Measurements from ENCODE around the gene MTMR12.
"Not testable (repeated sequence)": the region's sequence is repeated elsewhere in the genome, so short reads cannot be mapped to it uniquely, and the experiment has no call there.

MTMR12 gene

DNA sequence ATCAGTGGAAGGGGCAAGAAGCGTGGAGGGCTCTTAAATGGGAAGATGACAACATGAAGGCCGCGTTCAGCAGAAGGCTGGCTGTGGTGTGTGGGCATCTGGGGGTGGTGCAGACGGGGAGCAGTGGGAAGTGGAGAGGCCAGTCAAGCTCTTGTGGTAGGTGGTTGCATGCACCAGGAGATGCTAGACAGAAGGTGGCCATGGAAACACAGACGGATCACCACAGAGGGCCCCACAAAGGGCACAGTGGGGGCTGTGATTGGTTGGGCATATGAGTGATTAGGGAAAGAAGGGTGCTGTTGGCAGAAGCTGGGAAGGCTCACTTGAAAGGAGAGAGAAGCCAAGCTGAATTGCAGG, 14.7 kb downstream of the MTMR12 start:
- DNase-seq (ENCODE audit: low read depth) = no peak

DNA sequence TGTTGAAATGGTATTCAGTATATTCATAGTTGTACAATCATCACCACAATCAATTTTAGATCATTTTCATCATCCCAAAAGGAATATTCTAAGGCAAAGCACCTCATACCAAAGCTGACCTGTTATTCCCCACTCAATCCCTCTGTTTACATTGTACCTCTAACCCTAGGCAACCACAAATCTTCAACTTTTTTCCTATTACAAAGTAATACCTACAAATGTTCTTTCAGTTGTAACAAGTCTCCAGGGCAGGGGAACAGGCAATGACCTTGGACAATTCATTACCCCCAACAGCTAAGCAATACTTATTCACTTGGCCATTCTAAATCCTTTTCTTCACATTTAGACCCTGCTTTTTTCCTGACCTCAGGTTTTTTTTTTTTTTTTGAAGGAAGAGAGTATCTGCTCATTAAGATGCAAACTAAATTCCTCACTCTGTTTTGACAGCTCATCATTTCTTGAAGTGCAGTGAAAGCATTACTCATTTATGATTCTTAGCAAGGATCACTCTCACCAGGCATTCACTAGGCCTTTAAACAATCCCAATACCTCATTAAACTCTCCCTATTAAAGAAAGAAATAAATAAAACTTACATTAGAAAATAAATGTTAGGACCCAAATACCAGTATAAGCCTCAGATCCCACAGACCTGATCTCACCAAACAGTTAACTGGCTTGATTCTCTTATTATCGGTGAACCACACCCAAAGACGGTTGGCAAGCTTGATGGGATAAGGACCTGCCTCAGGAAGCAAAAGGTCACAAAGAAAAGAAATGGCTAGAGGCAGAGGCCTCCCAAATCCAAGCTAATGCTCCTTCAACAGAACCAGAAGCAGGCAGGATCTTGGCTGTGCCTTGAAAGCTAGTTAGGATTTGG, 15.3 kb downstream of the MTMR12 start:
- no peak for DNase-seq (ENCODE audit: low read depth)

DNA sequence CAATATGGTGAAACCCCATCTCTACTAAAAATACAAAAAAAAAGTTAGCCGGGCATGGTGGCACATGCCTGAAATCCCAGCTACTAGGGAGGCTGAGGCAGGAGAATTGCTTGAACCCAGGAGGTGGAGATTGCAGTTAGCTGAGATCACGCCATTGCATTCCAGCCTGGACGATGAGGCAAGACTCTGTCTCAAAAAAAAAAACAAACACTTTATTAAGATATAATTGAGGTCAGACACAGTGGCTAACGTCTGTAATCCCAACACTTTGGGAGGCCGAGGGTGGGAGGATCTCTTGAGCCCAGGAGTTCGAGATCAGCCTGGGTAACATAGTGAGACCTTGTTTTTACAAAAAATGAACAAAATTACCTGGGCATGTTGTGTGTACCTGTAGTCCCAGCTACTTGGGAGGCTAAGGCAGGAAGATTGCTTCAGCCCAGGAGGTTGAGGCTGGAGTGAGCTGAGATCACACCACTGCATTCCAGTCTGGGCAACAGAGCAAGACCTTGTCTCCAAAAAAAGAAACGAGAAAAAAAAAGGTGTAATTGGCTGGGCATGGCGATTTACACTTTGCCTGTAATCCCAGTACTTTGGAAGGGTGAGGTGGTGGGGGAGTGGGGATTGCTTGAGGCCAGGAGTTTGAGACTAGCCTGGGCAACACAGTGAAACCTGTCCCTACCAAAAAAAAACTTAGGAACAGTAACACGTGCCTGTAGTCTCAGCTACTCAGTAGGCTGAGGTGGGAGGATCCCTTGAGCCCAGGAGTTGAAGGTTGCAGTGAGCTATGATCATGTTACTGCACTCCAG, 16.6 kb downstream of the MTMR12 start:
- DNase-seq (ENCODE audit: low read depth) = not testable (repeated sequence)

DNA sequence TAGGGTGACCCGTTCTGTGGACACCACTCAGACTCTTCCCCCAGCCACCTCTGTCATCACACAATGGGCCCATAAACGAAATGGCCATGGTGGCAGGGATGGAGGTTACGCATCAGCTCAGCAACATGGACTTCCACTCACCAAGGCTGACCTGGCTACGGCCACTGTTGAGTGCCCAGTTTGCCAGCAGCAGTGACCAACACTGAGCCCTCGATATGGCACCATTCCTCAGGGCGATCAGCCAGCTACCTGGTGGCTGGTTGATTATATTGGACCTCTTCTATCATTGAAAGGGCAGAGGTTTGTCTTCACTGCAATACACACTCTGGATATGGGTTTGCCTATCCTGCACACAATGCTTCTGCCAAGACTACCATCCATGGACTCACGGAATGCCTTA, 21.1 kb downstream of the MTMR12 start:
- no peak for DNase-seq (ENCODE audit: low read depth)

DNA sequence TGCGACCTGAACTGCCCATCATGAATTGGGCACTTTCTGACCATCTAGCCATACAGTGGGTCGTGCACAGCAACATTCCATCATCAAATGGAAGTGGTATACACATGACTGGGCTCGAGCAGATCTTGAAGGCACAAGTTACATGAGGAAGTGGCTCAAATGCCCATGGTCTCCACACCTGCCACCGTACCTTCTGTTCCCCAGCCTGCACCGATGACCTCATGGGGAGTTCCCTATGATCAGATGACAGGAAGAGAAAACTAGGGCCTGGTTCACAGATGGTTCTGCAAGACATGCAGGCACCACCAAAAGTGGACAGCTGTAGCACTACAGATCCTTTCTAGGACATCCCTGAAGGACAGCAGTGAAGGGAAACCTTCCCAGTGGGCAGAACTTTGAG, 21.8 kb downstream of the MTMR12 start:
- DNase-seq (ENCODE audit: low read depth) = no peak

DNA sequence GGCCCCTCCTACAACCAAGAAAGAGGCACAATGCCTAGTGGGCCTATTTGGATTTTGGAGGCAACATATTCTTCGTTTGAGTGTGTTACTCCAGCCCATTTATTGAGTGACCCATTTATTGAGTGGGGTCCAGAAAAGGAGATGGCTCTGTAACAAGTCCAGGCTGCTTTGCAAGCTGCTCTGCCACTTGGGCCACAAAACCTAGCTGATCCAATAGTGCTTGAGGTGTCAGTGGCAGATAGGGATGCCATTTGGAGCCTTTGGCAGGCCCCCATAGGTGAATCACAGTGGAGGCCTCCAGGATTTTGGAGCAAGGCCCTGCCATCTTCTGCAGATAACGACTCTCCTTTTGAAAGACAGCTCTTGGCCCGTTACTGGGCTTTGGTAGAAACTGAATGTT, 22.2 kb downstream of the MTMR12 start:
- DNase-seq (ENCODE audit: low read depth) = not testable (repeated sequence)

DNA sequence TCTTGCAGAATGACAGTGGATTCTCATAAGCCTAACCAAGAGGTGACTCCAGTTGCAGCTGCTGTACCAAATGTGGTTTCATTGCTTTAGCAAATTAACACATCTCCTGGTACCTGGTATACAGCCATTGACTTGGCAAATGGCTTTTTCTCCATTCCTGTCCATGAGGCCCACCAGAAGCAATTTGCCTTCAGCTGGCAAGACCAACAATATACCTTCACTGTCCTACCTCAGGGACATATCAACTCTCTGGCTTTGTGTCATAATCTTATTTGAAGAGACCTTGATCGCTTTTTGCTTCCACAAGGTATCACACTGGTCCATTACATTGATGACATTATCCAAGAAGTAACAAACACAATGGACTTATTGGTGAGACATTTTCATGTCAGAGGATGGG, 22.8 kb downstream of the MTMR12 start:
- DNase-seq (ENCODE audit: low read depth) = not testable (repeated sequence)

DNA sequence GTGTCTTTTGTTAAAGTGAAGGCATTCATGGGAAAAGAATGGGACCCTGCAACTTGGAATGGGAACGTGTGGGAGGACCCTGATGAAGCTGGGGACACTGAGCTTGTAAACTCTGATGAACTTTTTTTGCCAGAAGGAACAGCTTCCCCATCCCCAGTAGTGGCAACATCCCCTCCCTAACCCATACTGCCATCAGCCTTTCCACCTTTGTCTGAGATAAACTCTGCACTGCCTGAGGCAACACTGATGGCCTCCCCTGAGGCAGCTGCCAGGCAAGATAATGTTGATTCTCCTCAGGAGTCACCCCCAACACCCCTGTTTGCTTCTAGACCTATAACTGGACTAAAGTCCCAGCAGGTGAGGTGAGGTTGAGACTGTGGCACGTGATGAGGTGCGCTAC, 24.6 kb downstream of the MTMR12 start:
- DNase-seq (ENCODE audit: low read depth) = not testable (repeated sequence)

DNA sequence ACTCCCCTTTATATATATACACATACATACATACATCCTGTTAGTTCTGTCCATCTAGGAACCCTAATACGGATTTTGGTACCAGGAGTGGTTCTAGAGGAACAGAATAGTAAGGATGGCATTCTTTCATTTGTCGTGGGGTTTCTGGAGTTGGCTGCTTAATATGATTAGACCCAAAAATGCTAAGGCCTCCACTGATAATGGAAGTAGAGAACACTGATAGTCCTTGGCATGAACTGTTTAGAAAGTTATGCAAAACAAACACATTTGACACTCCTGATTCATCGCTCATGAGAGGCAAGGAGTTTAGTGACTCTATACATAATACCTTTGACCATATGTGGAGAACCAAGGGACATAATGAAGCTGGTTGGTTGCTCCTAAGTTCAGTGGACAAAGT, 25.2 kb downstream of the MTMR12 start:
- DNase-seq (ENCODE audit: low read depth) = not testable (repeated sequence)

DNA sequence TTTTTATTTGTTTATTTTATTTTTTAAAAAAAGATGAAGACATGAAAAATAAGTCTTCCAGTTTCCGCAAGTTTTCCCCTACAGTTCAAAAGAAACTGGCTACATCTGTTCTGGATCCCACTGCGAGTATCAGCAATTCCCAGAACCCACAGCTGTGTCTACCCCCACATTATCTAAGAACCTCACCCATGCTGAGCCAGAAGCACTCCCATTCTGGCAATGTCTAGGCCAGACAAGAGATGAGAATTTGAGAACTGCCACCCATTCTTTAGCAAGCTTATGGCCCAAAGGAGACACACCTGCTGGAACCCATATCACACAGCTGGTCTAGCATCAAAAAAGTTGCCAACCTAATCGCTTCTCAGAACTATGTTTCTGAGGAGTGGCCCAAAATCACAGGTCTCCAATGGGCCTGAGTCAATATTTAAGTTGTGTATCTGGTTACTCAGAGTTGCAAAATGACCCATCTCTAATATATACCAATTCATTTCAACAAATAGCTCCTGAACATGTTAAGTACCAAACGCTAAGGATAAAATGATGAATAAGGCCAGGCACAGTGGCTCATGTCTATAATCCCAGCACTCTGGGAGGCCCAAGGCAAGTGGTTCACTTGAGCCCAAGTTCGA, 27.1 kb downstream of the MTMR12 start:
- DNase-seq (ENCODE audit: low read depth) = no peak

DNA sequence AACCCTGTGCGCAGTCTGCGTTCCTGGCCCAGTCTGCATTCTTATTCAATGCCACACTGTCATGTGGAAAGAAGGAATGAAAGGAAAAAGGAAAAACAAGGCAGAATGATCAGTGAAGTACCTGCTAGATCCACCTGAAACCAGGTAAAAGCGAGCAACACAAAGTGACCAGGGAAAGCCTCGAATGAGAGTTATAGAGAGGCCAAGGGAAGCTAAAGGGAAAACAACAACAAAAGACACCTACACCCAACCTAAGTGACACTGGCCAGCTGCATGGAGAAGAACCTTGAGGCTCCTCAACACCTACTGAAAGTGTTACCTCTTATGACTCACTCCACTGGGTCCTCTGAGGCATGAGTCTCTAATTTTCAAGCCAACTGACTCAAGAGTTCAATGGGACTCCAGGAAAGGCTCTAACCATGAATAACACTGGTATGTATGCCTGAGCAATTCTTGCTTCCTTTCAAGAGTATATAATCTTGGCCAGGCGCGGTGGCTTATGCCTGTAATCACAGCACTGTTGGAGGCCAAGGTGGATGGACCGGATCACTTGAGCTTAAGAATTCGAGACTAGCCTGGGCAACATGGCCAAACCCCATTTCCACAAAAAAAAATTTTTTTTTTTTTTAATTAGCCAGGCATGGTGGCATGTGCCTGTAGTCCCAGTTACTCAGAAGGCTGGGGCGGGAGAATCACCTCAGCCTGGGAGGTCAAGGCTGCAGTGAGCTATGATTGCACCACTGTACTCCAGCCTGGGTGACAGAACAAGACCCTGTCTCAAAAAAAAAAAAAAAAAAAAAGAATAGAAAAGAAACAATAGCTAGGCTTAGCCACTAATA, 29.0 kb downstream of the MTMR12 start:
- no peak for DNase-seq (ENCODE audit: low read depth)

DNA sequence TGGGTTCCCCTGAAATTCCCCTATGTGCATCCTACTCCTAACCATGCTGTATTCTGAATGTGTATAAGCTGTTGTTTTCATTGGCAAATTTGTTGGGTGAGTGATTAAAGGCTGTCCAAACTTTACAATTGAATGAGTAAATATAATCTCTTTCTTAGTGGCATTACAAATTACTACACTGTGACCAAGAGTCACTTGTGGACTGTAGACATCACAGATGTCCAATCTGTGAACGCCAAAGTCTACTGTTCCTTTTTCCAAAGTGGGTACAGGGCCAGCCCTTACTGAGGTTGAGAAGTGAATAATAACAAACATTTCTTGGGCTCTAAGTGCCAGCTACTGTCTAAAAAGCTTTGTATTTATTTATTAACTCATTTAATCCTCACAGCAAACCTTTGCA, 29.7 kb downstream of the MTMR12 start:
- DNase-seq (ENCODE audit: low read depth) = no peak

DNA sequence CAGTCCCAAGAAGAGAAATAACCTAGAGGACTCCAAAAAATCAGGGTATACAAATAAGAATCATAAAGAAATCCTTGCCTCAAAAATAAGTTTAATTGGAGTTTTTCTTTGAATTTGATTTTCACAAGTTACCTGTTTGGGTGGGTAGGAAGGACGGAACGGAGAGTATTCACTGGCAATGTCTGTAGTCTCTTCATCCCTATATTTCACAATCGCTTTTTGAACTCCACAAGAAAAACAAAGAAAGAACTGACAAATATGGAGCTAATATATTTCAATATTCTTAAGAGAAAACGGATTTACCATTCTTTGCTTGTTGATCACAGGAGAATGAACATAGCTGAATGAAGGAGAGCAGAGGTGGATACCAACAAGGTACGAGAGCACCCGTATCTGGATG, 30.1 kb downstream of the MTMR12 start:
- no peak for DNase-seq (ENCODE audit: low read depth)

DNA sequence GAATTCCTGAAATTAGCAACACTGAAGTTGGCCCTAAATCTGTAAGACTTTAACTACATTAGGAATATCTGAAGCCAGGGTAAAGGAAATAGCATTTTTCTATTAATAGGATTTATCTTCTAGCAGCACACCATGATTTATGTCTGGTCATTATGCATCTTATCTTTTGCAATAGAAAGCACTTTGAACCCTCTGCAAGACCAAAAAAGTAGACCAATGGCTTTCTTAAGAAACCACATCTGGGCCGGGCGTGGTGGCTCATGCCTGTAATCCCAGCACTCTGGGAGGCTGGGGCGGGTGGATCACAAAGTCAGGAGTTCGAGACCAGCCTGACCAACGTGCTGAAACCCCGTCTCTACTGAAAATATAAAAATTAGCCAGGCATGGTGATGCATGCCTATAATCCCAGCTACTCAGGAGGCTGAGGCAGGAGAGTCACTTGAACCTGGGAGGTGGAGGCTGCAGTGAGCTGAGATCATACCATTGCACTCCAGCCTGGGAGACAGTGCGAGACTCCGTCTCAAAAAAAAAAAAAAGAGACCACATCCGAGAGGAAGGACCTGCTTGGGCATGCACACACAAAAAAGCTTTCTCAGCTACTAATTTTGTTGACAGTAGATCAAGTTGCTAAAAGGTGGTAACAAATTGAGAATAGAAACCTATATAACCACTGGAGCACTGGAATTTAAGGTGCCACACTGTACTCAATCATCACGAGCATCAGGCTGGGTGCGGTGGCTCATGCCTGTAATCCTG, 31.2 kb downstream of the MTMR12 start:
- not testable (repeated sequence) for DNase-seq (ENCODE audit: low read depth)

DNA sequence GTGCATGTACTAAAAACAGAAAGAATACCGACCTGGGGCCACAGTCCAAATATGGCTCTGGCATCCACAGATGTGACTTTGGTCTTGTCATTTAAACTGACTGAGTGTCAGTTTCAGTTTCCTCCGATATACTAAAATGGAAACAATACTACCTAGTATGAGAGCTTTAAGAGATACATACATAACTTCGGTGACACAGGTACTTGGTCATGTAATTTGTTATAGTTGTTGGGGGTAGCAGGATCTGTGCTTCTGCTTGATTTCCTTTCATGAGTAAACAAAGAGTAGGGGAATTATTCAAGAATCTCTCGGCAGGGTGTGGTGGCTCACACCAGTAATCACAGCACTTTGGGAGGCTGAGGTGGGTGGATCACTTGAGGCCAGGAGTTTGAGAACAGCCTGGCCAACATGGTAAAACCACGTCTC, 32.1 kb downstream of the MTMR12 start:
- DNase-seq (ENCODE audit: low read depth) = no peak

DNA sequence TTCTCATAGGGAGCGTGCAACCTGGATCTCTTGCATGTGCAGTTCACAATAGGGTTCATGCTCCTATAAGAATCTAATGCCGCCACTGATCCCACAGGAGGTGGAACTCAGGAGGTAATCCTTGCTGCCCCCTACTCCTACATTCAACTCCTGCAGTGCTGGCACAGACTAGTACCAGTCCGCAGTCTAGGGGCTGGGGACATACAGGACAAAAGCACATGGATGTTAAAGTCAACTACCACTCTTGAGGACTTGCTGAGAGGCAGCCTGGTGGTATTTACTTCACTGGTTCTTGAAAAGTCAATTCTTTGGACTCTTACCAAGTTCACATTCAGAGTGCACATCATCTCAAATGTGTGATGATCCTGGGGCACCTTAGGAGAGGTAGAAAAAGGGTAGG, 33.0 kb downstream of the MTMR12 start:
- no peak for DNase-seq (ENCODE audit: low read depth)

DNA sequence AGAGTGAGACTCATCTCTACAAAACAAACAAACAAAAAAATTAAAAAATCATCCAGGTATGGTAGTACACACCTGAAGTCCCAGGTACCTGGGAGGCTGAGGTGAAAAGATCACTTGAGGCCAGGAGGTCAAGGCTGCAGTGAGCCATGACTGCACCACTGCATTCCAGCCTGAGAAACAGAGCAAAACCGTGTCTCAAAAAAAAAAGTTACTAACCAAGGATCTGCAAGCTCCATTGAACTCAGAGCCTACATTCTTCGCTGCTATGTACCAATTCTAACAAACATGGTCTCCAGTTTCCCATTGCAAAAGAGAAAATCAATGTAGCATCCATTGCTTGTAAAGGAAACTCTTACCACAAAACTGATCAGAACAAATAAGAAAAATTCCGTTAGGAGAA, 33.5 kb downstream of the MTMR12 start:
- DNase-seq (ENCODE audit: low read depth) = no peak

DNA sequence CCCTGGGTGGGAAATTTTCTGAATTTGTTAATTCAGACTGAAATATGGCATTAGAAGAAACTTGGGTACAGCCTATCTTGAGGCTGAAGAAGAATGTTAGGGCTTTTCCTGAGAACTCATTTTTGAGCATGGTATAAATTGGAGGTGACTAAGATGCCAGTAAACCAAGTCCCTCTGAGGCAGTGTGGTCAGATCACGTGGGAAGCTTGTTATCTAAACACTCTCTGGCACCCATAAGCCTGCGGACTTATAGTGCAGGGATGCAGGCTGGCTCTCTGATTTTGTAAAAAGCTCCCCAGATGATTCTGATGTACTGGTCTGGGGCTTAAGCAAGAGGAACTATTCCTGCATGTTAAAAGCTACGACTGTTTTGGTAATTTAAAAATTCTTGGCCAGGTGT, 34.3 kb downstream of the MTMR12 start:
- DNase-seq (ENCODE audit: low read depth) = no peak

DNA sequence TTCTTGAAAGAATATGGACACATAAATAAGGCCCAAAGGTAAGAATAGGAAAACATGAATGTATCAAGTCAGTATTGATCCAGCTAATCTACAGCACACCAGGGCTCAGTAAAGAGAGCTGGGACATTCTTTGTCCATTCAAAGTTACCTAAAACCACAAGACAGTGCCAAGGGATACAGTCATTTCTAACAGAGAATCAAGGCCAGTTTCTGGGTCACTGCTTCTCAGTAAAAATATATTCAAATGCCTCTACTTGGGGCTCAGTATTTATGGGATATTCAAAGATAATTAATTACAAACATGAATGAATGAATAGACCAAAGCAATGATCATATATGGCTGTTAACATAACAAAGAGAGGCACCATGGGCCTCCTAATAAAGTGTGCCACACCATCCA, 34.9 kb downstream of the MTMR12 start:
- no peak for DNase-seq (ENCODE audit: low read depth)

DNA sequence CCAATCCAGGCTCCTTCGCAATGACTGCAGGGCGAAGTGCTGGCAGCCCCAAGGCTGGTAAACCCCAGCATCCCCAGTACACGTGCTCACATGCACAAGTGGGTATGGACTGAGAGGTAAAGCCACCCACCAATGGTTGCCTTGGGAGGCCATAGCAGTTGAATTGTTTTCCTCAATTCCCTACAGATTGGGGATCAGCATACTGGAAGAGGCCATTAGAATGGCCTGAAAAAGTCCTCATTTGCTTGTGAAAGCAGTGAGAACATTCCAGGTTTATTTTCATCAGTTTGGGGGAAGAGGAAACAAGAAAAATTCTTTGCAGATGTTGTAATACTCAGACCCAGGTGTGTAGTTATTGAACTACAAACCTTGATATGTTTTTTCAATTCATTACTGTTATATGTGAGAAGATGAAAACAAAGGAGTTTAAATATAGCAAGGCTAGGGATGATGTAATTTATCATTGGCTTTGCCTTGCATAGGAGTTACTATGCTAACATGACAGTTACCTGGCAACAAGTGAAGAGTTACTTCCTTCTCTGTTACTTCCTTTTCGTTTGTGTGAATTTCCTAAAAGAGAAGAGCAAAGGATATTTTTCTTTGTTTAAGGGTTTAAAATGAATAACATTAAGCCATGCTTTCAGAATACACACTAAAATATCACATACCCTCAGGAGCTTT, 36.4 kb downstream of the MTMR12 start:
- DNase-seq (ENCODE audit: low read depth) = no peak

DNA sequence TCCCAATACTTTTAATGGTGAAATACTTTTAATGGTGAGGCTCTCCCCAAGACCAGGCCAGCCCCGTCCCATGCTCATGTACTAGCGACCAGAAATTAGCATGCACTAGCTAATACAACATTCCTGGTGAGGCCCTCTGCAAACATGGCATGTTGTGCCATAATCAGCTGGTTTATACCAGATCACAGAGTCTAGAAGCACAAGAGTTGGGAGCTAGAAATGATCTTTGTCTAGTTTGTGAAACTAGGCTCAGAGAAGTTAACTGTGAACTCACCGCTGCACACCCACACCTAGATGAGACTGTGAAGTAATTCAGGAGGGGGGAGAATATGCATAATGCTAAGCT, 37.4 kb downstream of the MTMR12 start:
- DNase-seq (ENCODE audit: low read depth) = no peak
